ENCODE data around the gene TXK.

GRCh38 chr4:48118081-48118480, 16.0 kb downstream of the TXK start:
- TF ChIP-seq POLR2A (IDR thresholded peaks at IDR 0.05; ENCODE audit: low read length) (no peak), GATA1 (IDR thresholded peaks at IDR 0.05; ENCODE audit: low read depth, low read length) (no peak)

Measured in erythroblast (primary cell).